HG02973 (cell line): ENCODE data around the gene PEX26.

Experiments used
- ATAC-seq: cut with Tn5 transposase; IDR thresholded peaks from one replicate; pipeline ENCODE4 v1.9.1; 2021; ENCODE audit warnings: moderate library complexity; ENCODE audit not compliant: unreplicated experiment

The PEX26 gene

DNA sequence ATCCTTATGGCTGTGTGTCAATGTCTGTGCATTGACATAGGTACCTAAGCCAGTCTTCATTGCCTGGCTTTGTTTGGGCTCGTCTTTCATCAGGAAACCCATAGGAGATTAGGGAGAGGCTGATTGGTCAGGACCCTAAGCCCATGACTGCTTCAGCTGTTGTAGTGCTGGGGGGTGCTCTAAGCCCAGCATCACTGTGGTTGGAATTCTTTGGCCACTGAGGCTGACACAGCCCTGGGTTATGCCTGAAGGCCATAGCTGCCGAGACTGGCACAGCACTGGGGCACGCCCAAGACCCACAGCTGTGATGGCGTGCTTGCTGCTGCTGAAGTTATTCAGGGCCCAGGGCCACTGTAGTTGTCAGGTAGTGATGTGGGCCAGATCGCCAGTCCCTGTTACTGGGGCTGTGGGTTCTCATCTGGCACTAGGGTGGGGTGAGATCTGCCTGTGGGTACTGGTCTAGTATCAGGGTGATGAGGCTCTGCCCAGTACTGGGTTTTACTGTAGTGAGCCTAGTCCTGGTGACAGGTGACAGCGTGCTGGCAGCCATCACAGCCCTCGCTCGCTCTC lies 77.1 kb downstream of the PEX26 start:
- ATAC-seq: no peak
